LNCAP (cell line): ENCODE measurements around the gene HSPB6.

Experiments
- CTCF ChIP-seq: fragments of 450-650 bp; IDR thresholded peaks from 2 replicates; pipeline ENCODE4 v1.5.1; 2017; ENCODE audit warnings: mild to moderate bottlenecking

HSPB6 gene

GRCh38 chr19:35756377-35757230, at the start of gene HSPB6:
HSPB6 (minus strand) TSS chr19:35757029; CDS start chr19:35757008, 21 bp downstream.
- TF ChIP-seq CTCF: no peak

GRCh38 chr19:35806597-35806996, 49.8 kb upstream of the HSPB6 start:
- TF ChIP-seq CTCF: no peak

GRCh38 chr19:35805526-35806102, 48.8 kb upstream of the HSPB6 start:
- TF ChIP-seq CTCF: no peak

- no peak for TF ChIP-seq CTCF
Observed at GRCh38 chr19:35801828-35802227, 45.0 kb upstream of the HSPB6 start.

GRCh38 chr19:35797663-35798062, 40.8 kb upstream of the HSPB6 start:
- no peak for TF ChIP-seq CTCF

- TF ChIP-seq CTCF: no peak
Observed at GRCh38 chr19:35796645-35797542, 40.1 kb upstream of the HSPB6 start.

GRCh38 chr19:35793381-35794165, 36.7 kb upstream of the HSPB6 start:
- TF ChIP-seq CTCF: no peak
